HFFc6 (cell line): Measurements from ENCODE around the gene MCTP2. TPM values are rescaled to one million over a fixed set of nuclear protein-coding genes. Genes with fewer than 3 reads are reported as not detected.
"Not testable (repeated sequence)": the region's sequence is repeated elsewhere in the genome, so short reads cannot be mapped to it uniquely, and the experiment has no call there.

Experiments used
- DNase-seq: peaks from one replicate; pipeline ENCODE4 v3.0.0-alpha.2; 2018
- H3K27ac Mint-ChIP-seq: 2 replicates; pipeline ENCODE4 v1.8.0; 2020; ENCODE audit warnings: mild to moderate bottlenecking, mixed read lengths
- H3K27me3 Mint-ChIP-seq: 2 replicates; pipeline ENCODE4 v1.8.0; 2021; ENCODE audit warnings: mild to moderate bottlenecking, moderate library complexity, mixed read lengths; ENCODE audit not compliant: insufficient read depth
- H3K36me3 Mint-ChIP-seq: 2 replicates; pipeline ENCODE4 v1.8.0; 2021; ENCODE audit warnings: low read depth, mixed read lengths
- H3K4me1 Mint-ChIP-seq: 2 replicates; pipeline ENCODE4 v1.8.0; 2020; ENCODE audit warnings: low read depth, mixed read lengths
- H3K4me3 Mint-ChIP-seq: 2 replicates; pipeline ENCODE4 v1.8.0; 2020; ENCODE audit warnings: mild to moderate bottlenecking, moderate library complexity, mixed read lengths
- H3K9me3 Mint-ChIP-seq: 2 replicates; pipeline ENCODE4 v1.8.0; 2020; ENCODE audit warnings: mild to moderate bottlenecking, mixed read lengths
- total RNA-seq, 6 experiments: library from RNA; stranded (reverse); fragmentation: NEBNext Ultra II Directional; extraction: Animal tissue kit (Norgen Biotek cat#: 25700); gene quantifications; 2 replicates in 1 of 6; 3 replicates in 5 of 6; pipeline ENCODE4 v1.2.3, GENCODE V29; 2021
- TF ChIP-seq, protein P1 (sequence below): fragments of 200-600 bp; sonication (generic); IDR thresholded peaks from 2 replicates; pipeline ENCODE4 v1.5.0; 2021; ENCODE audit warnings: antibody characterized with exemption, mild to moderate bottlenecking

Gene MCTP2
- total RNA-seq, 6 experiments from 2014 or later, result 0.63 to 4.4 (median 1.0) TPM

DNA sequence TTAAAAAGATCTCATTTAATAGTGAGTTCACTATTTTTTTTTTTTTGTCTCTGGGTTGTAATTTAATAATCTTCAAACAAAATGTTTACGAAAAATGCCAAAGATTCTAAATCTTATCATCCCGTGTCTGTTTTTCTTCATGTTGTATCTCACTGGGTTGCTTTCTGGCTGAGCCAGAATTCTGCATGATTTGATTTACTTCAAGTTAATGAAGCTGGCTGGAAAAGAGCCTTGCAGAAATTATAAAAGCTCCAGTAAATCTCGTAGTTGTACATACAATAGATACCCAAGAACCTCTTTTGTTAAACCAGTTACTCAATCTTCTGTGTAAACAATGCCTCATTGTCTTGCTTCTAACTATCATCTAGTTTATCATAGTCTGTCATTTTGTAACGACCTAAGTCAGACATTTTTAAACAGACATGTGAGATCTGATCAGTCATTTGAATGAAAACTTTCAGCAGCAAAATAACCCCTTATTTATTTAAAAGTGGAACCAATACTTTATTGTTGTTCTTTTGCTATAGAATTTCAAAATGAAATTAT is 249.0 kb downstream of the MCTP2 start:
- Mint-ChIP-seq H3K27ac (no peak overlapping the region), H3K9me3 (peaks cover 45% of the 10 kb centered on the region), H3K4me3 (no peak overlapping the region), H3K27me3 (no peaks in the 10 kb centered on the region; the same call in none of the 2 replicates), H3K4me1 (no peaks in the 10 kb centered on the region), H3K36me3 (no peaks in the 10 kb centered on the region)
- DNase-seq, result no peak
- TF ChIP-seq, protein P1, sequence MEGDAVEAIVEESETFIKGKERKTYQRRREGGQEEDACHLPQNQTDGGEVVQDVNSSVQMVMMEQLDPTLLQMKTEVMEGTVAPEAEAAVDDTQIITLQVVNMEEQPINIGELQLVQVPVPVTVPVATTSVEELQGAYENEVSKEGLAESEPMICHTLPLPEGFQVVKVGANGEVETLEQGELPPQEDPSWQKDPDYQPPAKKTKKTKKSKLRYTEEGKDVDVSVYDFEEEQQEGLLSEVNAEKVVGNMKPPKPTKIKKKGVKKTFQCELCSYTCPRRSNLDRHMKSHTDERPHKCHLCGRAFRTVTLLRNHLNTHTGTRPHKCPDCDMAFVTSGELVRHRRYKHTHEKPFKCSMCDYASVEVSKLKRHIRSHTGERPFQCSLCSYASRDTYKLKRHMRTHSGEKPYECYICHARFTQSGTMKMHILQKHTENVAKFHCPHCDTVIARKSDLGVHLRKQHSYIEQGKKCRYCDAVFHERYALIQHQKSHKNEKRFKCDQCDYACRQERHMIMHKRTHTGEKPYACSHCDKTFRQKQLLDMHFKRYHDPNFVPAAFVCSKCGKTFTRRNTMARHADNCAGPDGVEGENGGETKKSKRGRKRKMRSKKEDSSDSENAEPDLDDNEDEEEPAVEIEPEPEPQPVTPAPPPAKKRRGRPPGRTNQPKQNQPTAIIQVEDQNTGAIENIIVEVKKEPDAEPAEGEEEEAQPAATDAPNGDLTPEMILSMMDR, result no peak

DNA sequence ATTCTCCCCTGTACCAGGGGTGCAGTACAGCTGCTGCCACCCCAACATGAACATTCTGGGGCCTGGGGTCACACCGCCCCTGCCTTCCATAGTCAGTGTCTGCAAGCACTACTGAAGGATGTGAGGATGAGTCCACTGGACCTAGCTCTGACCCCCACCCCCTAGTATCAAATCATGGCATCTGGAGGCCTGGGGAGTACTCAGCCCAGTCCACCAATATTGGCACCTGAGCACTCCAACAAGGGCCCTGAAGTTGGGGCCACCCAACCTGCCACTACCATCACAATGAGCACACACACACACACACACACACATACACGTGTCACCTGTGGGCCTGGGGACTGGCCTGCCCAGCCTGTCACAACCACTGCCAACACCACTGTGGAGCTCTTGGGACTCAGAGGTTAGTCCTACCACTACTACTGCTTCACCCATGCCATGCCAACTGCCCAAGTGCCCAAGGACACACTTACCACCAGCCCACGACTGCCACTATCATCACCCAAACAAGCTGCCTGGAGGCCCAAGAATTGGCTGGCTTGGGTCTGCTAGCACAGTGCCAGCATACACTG is 253.9 kb downstream of the MCTP2 start:
- TF ChIP-seq, protein P1, result no peak
- H3K9me3 Mint-ChIP-seq, result peaks cover 47% of the 10 kb centered on the region
- no peak overlapping the region for H3K27ac Mint-ChIP-seq
- no peak overlapping the region for H3K4me3 Mint-ChIP-seq
- no peaks in the 10 kb centered on the region; the same call in none of the 2 replicates for H3K27me3 Mint-ChIP-seq
- no peaks in the 10 kb centered on the region for H3K4me1 Mint-ChIP-seq
- no peaks in the 10 kb centered on the region for H3K36me3 Mint-ChIP-seq
- no peak for DNase-seq

DNA sequence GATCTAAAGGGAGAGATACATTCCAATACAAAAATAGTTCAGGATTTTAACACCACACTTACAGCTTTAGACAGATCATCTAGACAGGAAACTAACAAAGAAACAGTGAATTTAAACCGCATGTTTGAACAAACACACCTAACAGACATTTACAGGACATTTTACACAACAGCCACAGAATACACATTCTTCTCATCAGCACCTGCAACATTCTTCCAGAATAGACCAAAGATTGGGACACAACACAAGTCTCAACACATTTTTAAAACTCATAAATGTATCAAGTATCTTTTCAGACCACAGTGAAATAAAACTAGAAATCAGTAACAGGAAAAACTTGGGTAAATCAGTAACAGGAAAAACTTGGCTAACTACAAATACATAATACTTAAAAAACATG is 256.3 kb downstream of the MCTP2 start:
- H3K27ac Mint-ChIP-seq, result no peak overlapping the region

DNA sequence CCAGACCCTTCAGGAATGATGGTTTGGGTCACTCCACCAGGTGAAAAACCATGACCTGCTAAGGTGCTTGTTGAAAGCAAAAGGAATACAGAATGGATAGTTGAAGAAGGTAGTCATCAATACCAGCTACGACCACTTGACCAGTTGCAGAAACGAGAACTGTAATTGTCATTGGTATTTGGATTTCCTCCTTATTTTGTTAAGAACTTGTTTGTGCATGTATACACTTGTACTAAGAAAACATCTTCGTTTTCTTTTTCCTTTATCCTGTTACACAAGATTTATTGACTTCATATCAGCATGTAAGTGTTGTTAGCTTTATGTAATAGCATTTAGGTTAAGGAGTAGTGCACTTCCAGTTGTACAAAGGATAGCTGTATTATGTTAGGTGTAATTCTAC is 261.8 kb downstream of the MCTP2 start:
- H3K27ac Mint-ChIP-seq, result no peak overlapping the region

More for the DNA sequence above, 256.3 kb downstream of the MCTP2 start:
- Mint-ChIP-seq H3K27me3 (no peaks in the 10 kb centered on the region; the same call in 1 of the 2 replicates), H3K9me3 (peaks cover 43% of the 10 kb centered on the region), H3K4me1 (no peaks in the 10 kb centered on the region), H3K4me3 (no peak overlapping the region), H3K36me3 (no peaks in the 10 kb centered on the region)
- TF ChIP-seq, protein P1, result no peak
- DNase-seq, result no peak

DNA sequence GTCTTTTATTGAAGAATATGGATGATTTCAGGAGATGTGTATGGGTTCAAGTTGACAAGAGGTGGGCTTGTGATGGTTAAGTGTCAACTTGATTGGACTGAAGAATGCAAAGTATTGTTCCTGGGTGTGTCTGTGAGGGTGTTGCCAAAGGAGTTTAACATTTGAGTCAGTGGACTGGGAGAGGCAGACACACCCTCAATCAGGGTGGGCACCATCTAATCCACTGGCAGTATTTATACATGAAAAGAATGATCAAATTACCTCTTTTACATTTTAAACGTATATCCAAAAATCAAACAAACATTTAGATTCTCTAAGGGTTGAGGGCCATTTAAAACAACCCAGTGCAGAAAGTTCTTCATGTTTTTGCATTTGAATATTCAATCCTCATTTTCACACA is 262.2 kb downstream of the MCTP2 start:
- not testable (repeated sequence) for H3K27me3 Mint-ChIP-seq, H3K27ac Mint-ChIP-seq, H3K4me1 Mint-ChIP-seq, H3K36me3 Mint-ChIP-seq, H3K4me3 Mint-ChIP-seq, DNase-seq
- peaks cover 38% of the 10 kb centered on the region for H3K9me3 Mint-ChIP-seq

More for the DNA sequence above, 261.8 kb downstream of the MCTP2 start:
- Mint-ChIP-seq H3K9me3 (peaks cover 37% of the 10 kb centered on the region), H3K36me3 (no peaks in the 10 kb centered on the region; the same call in 1 of the 2 replicates), H3K4me3 (no peak overlapping the region), H3K27me3 (no peaks in the 10 kb centered on the region), H3K4me1 (no peaks in the 10 kb centered on the region)
- no peak for DNase-seq
- TF ChIP-seq, protein P1, result no peak

DNA sequence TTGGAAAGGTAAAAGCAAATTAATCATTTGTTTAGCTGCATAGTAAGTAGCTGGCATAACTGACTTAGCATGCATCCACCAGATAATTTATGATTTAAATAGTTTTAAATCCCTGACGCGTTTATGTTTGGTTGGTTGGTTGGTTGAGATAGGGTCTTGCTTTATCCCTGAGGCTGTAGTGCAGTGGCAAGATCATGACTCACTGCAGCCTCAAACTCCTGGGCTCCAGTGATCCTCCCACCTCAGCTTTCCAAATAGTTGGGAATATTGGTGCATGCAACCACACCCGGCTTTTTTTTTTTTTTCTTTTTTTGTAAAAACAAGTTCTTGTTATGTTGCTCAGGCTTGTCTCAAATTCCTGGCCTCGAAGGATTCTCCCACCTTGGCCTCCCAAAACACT is 263.4 kb downstream of the MCTP2 start:
- H3K36me3 Mint-ChIP-seq, result no peaks in the 10 kb centered on the region; the same call in 1 of the 2 replicates
- TF ChIP-seq, protein P1, result no peak
- H3K4me3 Mint-ChIP-seq, result no peak overlapping the region
- H3K27me3 Mint-ChIP-seq, result no peaks in the 10 kb centered on the region
- no peak overlapping the region for H3K27ac Mint-ChIP-seq
- no peaks in the 10 kb centered on the region for H3K4me1 Mint-ChIP-seq
- H3K9me3 Mint-ChIP-seq, result peaks cover 39% of the 10 kb centered on the region
- no peak for DNase-seq
